Psoas muscle (tissue), 8 donors: ENCODE measurements around the gene BST1. TPM values are rescaled to one million over a fixed set of nuclear protein-coding genes. Genes with fewer than 3 reads are reported as not detected.

ENCODE experiments used
- ATAC-seq, 4 donors: fragments of 200-7000 bp; cut with Tn5 transposase; one replicate each; pipeline ENCODE4 v1.9.1; 2020; ENCODE audit warnings: moderate library complexity in 3 of 4, mild to moderate bottlenecking in 2 of 4
- DNase-seq, 2 donors: peaks; one replicate each; pipeline ENCODE4 v3.0.0-alpha.2; 2020
- H3K27ac ChIP-seq: fragments of 200-600 bp; one replicate; pipeline ENCODE4 v1.8.0; 2022
- H3K27me3 ChIP-seq, 3 donors: fragments of 200-600 bp in 1 of 3; one replicate each; pipeline versions ENCODE4 v1.6.1 to v1.8.0; 2013 to 2022; ENCODE audit warnings: low read length in 2 of 3, mild to moderate bottlenecking in 2 of 3, moderate library complexity in 1 of 3; ENCODE audit not compliant: insufficient read depth in 3 of 3
- H3K36me3 ChIP-seq, 2 donors: fragments of 200-600 bp in 1 of 2; one replicate each; pipeline versions ENCODE4 v1.6.1 to v1.8.0; 2013 to 2022; ENCODE audit warnings: low read depth in 1 of 2, mild to moderate bottlenecking in 1 of 2, moderate library complexity in 1 of 2; ENCODE audit not compliant: insufficient read depth in 1 of 2
- H3K4me1 ChIP-seq: fragments of 200-600 bp; one replicate; pipeline ENCODE4 v1.8.0; 2022
- H3K4me3 ChIP-seq: fragments of 200-600 bp; one replicate; pipeline ENCODE4 v1.8.0; 2022; ENCODE audit warnings: mild to moderate bottlenecking
- H3K9me3 ChIP-seq: fragments of 200-600 bp; one replicate; pipeline ENCODE4 v1.8.0; 2022
- CTCF ChIP-seq: fragments of 200-600 bp; IDR thresholded peaks from one replicate; pipeline ENCODE4 v1.8.0; 2022; ENCODE audit warnings: antibody characterized with exemption
- WGBS, 3 donors: extraction: QIAGEN DNeasy Blood & Tissue Kit; methylation state at CpG; one replicate each; pipeline versions ENCODE4 v1.1.6 to v1.1.7; 2013; 5-methylcytosine and 5-hydroxymethylcytosine counted together
- intact Hi-C, 2 donors: fragments of 100-400 bp; cut with DNase I; formaldehyde crosslinking; loops; one replicate each; pipeline versions ENCODE4 v1.11.0 to v1.14.2; 2022
- polyA plus RNA-seq, 3 donors: library from polyadenylated mRNA; stranded (reverse); fragments of 200-250 nt; gene quantifications; one replicate each; pipeline ENCODE4 v1.2.3, GENCODE V29; 2013
- total RNA-seq, 4 donors: library from RNA; stranded (reverse); fragmentation: NEBNext Ultra II Directional in 2 of 4; extraction: Animal tissue kit (Norgen Biotek cat#: 25700) in 2 of 4; gene quantifications; one replicate each; pipeline versions ENCODE4 v1.2.1 to v1.2.4, GENCODE V29; 2021 to 2023
- donor health status: healthy with polysubstance abuse.
- donor health status: DM: no; HTN: no; CAD: no; lungs with moderate emphysema.
- donor health status: Bipolar disorder and iron deficiency.
- donor health status: healthy.
- donor health status: DM: yes; HTN: yes; CAD: no.
- donor health status: DM: no; HTN: no; CAD: no.
- donor health status: DM: no; HTN: no; CAD: no.
- donor health status: DM: yes; HTN: yes; CAD: no.

BST1 gene
- total and polyA plus RNA-seq, 7 donors: 0.98 to 2.1 (median 1.3) TPM

DNA sequence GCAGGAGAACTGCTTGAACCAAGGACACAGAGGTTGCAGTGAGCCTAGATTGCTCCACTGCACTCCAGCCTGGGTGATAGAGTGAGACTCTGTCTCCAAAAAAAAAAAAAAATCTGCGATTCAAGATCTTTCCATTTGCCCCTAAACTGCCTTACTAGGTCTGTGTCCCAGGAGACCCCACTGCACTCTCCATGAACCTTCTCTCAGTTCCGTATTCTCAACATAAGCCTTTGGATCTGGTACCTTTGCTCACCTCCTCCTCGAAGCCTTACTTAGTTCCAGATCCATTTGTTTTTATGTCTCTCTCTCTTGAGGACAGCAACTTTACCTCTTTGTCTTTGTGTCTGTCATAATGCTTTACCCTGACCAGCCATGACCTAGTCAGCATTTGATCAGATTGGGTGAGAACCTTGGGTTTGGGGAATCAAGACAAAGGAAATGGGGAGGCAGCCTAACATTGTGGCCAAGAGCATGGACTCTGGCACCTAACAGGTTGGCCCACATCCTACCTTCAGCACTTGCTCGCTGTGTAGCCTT is 33.7 kb downstream of the BST1 start:
- no peaks in the 10 kb centered on the region for H3K9me3 ChIP-seq
- no peak overlapping the region for H3K4me3 ChIP-seq
- no peak for TF ChIP-seq CTCF
- H3K4me1 ChIP-seq: peaks cover 3% of the 10 kb centered on the region
- no peaks in the 10 kb centered on the region for H3K36me3 ChIP-seq
- ATAC-seq (no peak), DNase-seq (no peak)
- intact Hi-C loops: loop anchor here in 1 of 2 donors (10.0 kb wide), 1 partner anchor 138 kb away; no protein-coding TSS in a partner anchor
- H3K27me3 ChIP-seq: no peaks in the 10 kb centered on the region
- 83 to 96% (median 96%) methylated on average over 4 of the region's 4 CpGs for WGBS, 3 donors
- H3K27ac ChIP-seq: no peak overlapping the region

GRCh38 chr4:15737255-15737654 is 34.4 kb downstream of the BST1 start:
- no peak for TF ChIP-seq CTCF
- Histone ChIP-seq H3K4me3 (no peak overlapping the region), H3K9me3 (peaks cover under 1% of the 10 kb centered on the region), H3K36me3 (no peaks in the 10 kb centered on the region), H3K4me1 (peaks cover 3% of the 10 kb centered on the region), H3K27ac (no peak overlapping the region), H3K27me3 (no peaks in the 10 kb centered on the region)
- DNase-seq: no peak
- 56 to 73% (median 70%) methylated on average over 3 of the region's 3 CpGs for WGBS, 3 donors
- intact Hi-C loops: loop anchor here in 1 of 2 donors (10.0 kb wide), 1 partner anchor 138 kb away; no protein-coding TSS in a partner anchor
- ATAC-seq: no peak

- H3K27me3 ChIP-seq: no peaks in the 10 kb centered on the region
- ATAC-seq: no peak
- no peak overlapping the region for H3K4me3 ChIP-seq
- TF ChIP-seq CTCF: no peak
- no peak overlapping the region for H3K27ac ChIP-seq
- H3K9me3 ChIP-seq: peaks cover 7% of the 10 kb centered on the region
- H3K36me3 ChIP-seq: no peaks in the 10 kb centered on the region
- WGBS, 3 donors: 42 to 72% (median 56%) methylated on average over 1 of the region's 1 CpG
- DNase-seq: no peak
- H3K4me1 ChIP-seq: peaks cover 3% of the 10 kb centered on the region
- intact Hi-C loops: loop anchor here in 1 of 2 donors (10.0 kb wide), 1 partner anchor 136 kb away; no protein-coding TSS in a partner anchor
These were observed 36.0 kb downstream of the BST1 start for GRCh38 chr4:15738877-15739276.

DNA sequence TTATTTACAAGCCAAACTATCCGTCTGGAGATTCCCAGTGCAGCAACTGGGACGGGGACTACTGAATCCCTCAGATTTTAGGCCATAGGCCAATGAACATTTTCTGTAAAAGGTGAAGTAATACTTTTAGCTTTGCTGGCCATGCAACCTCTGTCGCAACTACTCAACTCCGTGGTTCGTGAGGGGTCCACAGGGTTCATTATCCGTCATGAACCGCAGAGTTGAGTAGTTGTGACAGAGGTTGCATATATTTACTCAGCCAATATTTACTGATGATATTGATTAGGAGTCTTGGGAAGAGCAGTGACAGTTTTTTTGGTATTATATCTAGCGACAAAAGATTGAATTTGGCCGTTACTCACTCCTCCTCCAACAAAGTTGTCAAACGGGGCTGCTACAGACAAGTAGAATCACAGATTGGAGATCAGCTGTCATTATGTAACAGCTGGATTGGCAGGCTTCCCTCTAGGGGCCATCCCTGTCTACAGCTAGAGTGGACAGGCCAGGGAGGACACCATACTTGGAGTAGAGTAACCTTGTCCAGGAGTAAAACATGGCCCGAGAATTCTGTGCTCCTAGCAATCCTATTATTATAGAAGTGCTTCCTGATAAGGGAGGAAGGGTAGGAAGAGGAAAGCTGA is 38.0 kb downstream of the BST1 start:
- ATAC-seq (no peak), DNase-seq (no peak)
- H3K36me3 ChIP-seq: no peaks in the 10 kb centered on the region
- H3K4me3 ChIP-seq: no peak overlapping the region
- TF ChIP-seq CTCF: no peak
- whole genome bisulfite sequencing, 3 donors: 70 to 80% (median 72%) methylated on average over 11 of the region's 11 CpGs
- peaks cover 3% of the 10 kb centered on the region for H3K4me1 ChIP-seq
- H3K27me3 ChIP-seq: no peaks in the 10 kb centered on the region
- no peak overlapping the region for H3K27ac ChIP-seq
- H3K9me3 ChIP-seq: peaks cover 7% of the 10 kb centered on the region
- intact Hi-C loops: loop anchor here in 1 of 2 donors (5.0 kb wide), 1 partner anchor 251 kb away; no protein-coding TSS in a partner anchor
